GM12873 (cell line): ENCODE measurements around the gene MYO18B.

Experiments
- TF ChIP-seq, protein P1 (sequence below): IDR thresholded peaks from 2 replicates; pipeline ENCODE4 v1.5.1; 2012; ENCODE audit warnings: low read depth, mild to moderate bottlenecking, moderate library complexity, low read length, control low read depth; ENCODE audit not compliant: insufficient read depth; ENCODE audit errors: missing control alignments

The MYO18B gene

DNA sequence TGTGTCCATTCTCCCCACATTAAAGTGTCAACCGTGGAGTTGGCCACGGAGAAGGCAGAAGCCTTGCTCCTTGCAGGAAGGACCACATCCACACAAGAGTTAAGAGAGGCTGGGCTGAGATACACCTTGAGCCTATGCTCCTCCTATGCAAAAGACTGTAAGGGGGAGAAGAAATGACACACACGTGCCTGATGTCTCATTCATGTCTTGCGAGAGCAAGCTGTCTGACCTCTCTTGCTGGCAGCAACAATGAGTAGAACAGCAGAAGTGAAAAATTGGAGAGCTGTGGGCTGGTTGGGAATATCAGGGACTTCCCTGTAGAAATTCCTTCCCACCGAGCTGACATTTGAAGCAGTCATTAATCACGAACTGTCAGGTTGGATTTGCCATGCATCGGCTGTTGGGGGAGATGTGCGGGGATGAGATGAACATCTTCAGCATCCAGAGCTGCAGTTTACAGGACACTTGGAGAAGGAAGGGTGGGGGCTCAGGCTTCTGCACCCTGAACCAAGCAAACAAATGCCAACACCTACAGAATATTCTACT lies 139.3 kb downstream of the MYO18B start:
- TF ChIP-seq, protein P1, sequence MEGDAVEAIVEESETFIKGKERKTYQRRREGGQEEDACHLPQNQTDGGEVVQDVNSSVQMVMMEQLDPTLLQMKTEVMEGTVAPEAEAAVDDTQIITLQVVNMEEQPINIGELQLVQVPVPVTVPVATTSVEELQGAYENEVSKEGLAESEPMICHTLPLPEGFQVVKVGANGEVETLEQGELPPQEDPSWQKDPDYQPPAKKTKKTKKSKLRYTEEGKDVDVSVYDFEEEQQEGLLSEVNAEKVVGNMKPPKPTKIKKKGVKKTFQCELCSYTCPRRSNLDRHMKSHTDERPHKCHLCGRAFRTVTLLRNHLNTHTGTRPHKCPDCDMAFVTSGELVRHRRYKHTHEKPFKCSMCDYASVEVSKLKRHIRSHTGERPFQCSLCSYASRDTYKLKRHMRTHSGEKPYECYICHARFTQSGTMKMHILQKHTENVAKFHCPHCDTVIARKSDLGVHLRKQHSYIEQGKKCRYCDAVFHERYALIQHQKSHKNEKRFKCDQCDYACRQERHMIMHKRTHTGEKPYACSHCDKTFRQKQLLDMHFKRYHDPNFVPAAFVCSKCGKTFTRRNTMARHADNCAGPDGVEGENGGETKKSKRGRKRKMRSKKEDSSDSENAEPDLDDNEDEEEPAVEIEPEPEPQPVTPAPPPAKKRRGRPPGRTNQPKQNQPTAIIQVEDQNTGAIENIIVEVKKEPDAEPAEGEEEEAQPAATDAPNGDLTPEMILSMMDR, result no peak

DNA sequence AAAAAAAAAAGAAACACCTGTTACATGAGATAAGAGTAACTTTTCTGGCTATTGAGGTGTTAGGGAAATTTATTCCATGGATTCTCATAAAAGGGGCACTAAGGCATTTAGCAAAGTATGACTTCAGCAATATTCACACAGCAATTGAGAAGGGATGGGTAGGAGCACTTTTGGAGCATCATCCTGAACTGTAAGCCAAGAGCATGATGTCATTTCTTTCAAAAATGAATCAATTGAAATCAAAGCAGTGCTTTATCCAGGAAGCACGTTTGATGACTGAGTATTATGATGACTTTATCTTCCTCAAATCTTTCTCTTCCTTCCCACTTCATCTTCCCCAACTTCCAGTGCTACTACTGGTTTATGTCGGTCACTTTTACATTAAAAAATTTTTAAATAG lies 140.4 kb downstream of the MYO18B start:
- TF ChIP-seq, protein P1, result no peak

DNA sequence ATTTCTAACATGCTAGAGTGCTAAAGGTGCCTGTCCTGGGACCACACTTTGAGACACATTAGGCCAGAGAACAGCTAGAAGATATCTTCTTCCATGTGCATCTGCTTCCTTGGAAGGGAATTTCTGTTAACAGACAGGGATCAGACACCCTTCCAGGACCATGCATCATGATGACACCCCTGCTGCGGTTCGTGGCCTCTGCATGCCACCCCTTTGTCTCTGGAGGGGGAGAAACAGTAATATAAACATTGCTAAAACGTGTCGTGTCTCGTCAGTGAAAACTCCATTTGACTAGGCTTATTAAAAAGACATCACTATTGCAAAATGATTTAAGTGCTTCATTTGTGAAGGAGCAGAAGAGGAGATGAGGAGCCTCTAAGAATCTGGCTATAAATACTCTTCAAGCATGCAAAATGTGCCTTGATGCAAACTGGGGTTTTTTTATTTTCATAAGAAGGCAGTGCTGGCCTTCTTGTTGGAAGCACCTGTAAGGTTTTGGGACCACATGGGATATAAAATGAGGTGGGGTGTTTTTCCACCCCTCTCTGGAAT lies 141.6 kb downstream of the MYO18B start:
- TF ChIP-seq, protein P1, result no peak

DNA sequence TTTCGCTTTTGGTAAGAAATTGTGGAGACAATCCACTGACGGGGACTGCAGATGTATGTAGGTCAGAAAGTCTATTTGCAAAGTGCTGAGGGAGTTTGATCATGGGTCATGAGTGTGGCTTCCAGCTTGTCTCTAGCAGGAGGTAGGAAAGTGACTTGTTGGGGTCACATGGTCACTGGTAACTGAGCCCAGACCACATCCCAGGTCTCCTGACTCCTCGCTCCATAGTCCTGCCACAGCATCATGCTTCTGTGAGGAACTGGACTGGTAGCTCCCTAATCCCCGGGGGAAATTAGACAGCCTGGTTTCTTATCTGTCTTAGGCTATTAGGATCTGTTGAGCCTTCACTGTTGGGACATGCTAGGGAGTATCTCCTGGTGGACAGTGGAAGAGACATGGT lies 142.1 kb downstream of the MYO18B start:
- TF ChIP-seq, protein P1, result no peak

DNA sequence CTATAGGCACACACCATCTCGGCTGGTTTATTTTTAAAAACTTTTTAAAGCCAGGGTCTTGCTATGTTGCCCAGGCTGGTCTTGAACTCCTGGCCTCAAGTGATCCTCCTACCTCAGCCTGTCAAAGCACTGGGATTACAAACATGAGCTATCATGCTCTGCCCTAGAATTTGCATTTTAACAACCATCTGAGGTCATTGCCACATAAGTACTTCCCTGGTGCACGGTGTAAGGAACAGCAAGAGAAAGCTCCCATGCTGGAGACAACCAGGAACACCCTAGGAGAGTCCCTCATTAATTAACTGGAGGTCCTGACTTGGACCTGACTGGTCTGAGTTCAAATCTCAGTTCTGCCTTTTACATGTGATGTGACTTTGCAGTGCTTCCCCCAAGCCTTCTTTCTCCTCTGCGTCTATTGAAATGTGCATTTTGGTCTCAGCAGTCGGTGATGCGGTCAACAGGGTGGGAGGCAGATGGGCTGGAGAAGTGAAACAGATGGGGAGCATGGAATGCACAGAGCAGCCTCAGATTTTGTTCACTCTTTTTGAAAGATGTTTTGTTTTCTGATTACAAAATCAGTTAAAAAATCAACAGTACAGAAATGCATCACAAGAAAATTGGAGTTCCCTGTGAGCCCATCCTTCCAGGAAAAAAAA lies 146.5 kb downstream of the MYO18B start:
- TF ChIP-seq, protein P1, result no peak

DNA sequence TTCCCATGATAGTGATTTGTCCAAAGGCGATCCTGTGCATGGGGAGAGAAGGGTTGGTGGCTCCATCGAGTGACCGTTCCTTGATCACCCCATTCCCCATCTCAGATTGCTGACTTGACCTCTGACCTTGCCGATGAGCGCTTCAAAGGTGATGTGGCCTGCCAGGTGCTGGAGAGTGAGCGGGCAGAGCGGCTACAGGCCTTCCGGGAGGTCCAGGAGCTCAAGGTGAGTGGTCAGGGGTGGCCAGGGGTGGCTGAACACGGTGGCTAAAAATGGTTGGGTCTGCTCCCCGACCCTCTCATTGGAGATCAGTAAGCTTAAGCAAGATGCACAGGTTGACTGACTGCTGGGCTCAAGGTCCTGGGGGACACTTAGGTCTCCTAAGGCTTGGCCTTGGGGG lies 148.7 kb downstream of the MYO18B start:
- TF ChIP-seq, protein P1, result no peak

DNA sequence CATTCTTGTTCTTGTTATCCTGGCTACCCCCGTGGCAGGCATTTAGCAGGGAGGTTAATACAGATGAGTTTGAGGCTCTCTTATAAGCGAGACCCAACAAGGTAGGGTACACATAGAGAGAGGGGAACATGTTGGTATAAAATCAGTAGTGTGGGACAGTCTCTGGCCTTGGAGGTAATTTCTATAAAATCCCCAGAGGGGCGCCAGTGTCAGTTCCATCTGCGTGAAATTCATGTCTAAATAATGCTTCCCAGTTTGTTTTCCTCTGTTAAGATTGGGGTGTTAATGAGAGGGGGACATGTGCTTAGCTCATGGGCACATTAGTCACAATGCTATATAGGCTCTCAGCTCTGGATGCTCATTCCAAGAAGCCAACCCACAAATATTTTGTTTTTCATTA lies 150.7 kb downstream of the MYO18B start:
- TF ChIP-seq, protein P1, result peak; percentile 15
